Neural cell (in vitro differentiated cells): Measurements from ENCODE around the gene RNF181. TPM values are rescaled to one million over a fixed set of nuclear protein-coding genes. Genes with fewer than 3 reads are reported as not detected.

Experiments used
- H2AFZ ChIP-seq: fragments of 200-600, 300-800 bp; sonication (generic), shearing (Covaris generic); 2 replicates; pipeline ENCODE4 v1.6.0; 2014; ENCODE audit warnings: low read depth, mild to moderate bottlenecking, antibody characterized with exemption, low read length, moderate library complexity
- H3F3A ChIP-seq: fragments of 200-600 bp; shearing (Covaris generic); 2 replicates; pipeline ENCODE4 v1.6.1; 2016; ENCODE audit warnings: mild to moderate bottlenecking, moderate library complexity, mixed read lengths, antibody characterized with exemption, low read length; ENCODE audit not compliant: insufficient read depth, poor library complexity, severe bottlenecking
- H3K27ac ChIP-seq: fragments of 200-600, 300-800 bp; sonication (generic), shearing (Covaris generic); 2 replicates; pipeline ENCODE4 v1.5.1; 2014; ENCODE audit warnings: mild to moderate bottlenecking, low read length, moderate library complexity
- H3K27me3 ChIP-seq: fragments of 300-800, 200-600 bp; sonication (generic), shearing (Covaris generic); 2 replicates; pipeline ENCODE4 v1.6.0; 2014; ENCODE audit warnings: mild to moderate bottlenecking, low read depth, low read length, moderate library complexity; ENCODE audit not compliant: insufficient read depth
- H3K36me3 ChIP-seq: fragments of 300-800, 200-600 bp; sonication (generic), shearing (Covaris generic); 2 replicates; pipeline ENCODE4 v1.5.1; 2014; ENCODE audit warnings: mild to moderate bottlenecking, antibody characterized with exemption, low read length, moderate library complexity; ENCODE audit not compliant: insufficient read depth
- H3K4me2 ChIP-seq: fragments of 300-800, 200-600 bp; sonication (generic), shearing (Covaris generic); 2 replicates; pipeline ENCODE4 v1.6.0; 2014; ENCODE audit warnings: mild to moderate bottlenecking, low read length
- H3K4me3 ChIP-seq: fragments of 300-800, 200-600 bp; sonication (generic), shearing (Covaris generic); 2 replicates; pipeline ENCODE4 v1.5.1; 2014; ENCODE audit warnings: mild to moderate bottlenecking, low read length, moderate library complexity
- H3K79me2 ChIP-seq: fragments of 200-600 bp; shearing (Covaris generic); replicated peaks from 2 replicates; pipeline ENCODE4 v1.6.0; 2014; ENCODE audit warnings: mild to moderate bottlenecking, low read length, moderate library complexity; ENCODE audit not compliant: insufficient read depth
- H3K9ac ChIP-seq: fragments of 300-800, 200-600 bp; sonication (generic), shearing (Covaris generic); 2 replicates; pipeline ENCODE4 v1.6.1; 2016; ENCODE audit warnings: mild to moderate bottlenecking, low read length, mixed read lengths
- H3K9me2 ChIP-seq: fragments of 200-600 bp; shearing (Covaris generic); 2 replicates; pipeline ENCODE4 v1.6.1; 2016; ENCODE audit warnings: mild to moderate bottlenecking, low read length, mixed read lengths; ENCODE audit not compliant: insufficient read depth
- H3K9me3 ChIP-seq: fragments of 200-600, 300-800 bp; sonication (generic), shearing (Covaris generic); 2 replicates; pipeline ENCODE4 v1.6.1; 2016; ENCODE audit warnings: mild to moderate bottlenecking, mixed run types, low read length, moderate library complexity, mixed read lengths
- H4K20me1 ChIP-seq: fragments of 200-600 bp; shearing (Covaris generic); 2 replicates; pipeline ENCODE4 v1.6.1; 2016; ENCODE audit warnings: mild to moderate bottlenecking, mixed run types; ENCODE audit not compliant: insufficient read depth
- CTCF ChIP-seq: fragments of 450-650 bp; IDR thresholded peaks from 2 replicates; pipeline ENCODE4 v1.5.1; 2014; ENCODE audit warnings: antibody characterized with exemption, mild to moderate bottlenecking, moderate library complexity; ENCODE audit not compliant: poor library complexity, severe bottlenecking
- EP300 ChIP-seq: fragments of 450-650 bp; conservative IDR thresholded peaks from 2 replicates; pipeline ENCODE4 v1.6.1; 2014; ENCODE audit warnings: antibody characterized with exemption, mild to moderate bottlenecking, moderate library complexity; ENCODE audit not compliant: poor library complexity, severe bottlenecking
- EZH2 ChIP-seq: fragments of 200-600, 300-800 bp; shearing (Covaris generic), sonication (generic); IDR thresholded peaks from 2 replicates; pipeline ENCODE4 v1.6.1; 2014; ENCODE audit warnings: antibody characterized with exemption, low read length, borderline replicate concordance, mild to moderate bottlenecking; ENCODE audit not compliant: insufficient read depth, poor library complexity, severe bottlenecking
- MXI1 ChIP-seq: fragments of 450-650 bp; conservative IDR thresholded peaks from 2 replicates; pipeline ENCODE4 v1.6.1; 2014; ENCODE audit warnings: antibody characterized with exemption, mild to moderate bottlenecking; ENCODE audit not compliant: poor library complexity, severe bottlenecking
- POLR2AphosphoS5 ChIP-seq: IDR thresholded peaks from 2 replicates; pipeline ENCODE4 v1.6.1; 2012
- RAD21 ChIP-seq: fragments of 450-650 bp; conservative IDR thresholded peaks from 2 replicates; pipeline ENCODE4 v1.6.1; 2014; ENCODE audit warnings: antibody characterized with exemption, mild to moderate bottlenecking, moderate library complexity
- REST ChIP-seq: IDR thresholded peaks from 2 replicates; pipeline ENCODE4 v1.6.1; 2012; ENCODE audit warnings: borderline replicate concordance
- SMC3 ChIP-seq: fragments of 450-650 bp; conservative IDR thresholded peaks from 2 replicates; pipeline ENCODE4 v1.6.1; 2014; ENCODE audit warnings: antibody characterized with exemption, mild to moderate bottlenecking, moderate library complexity; ENCODE audit not compliant: poor library complexity
- TAF1 ChIP-seq: IDR thresholded peaks from 2 replicates; pipeline ENCODE4 v1.6.1; 2012; ENCODE audit warnings: low read depth
- polyA plus RNA-seq: library from polyadenylated mRNA; depleted of rRNA; stranded (reverse); fragments of >200 nt; gene quantifications from 2 replicates; pipeline ENCODE4 v1.2.3, GENCODE V29; 2014

The RNF181 gene
- polyA plus RNA-seq, 1 donor from 2014 or later, result 330 TPM

GRCh38 chr2:85589181-85589580, 6.4 kb upstream of the RNF181 start:
- Histone ChIP-seq H3K79me2 (no peaks in the 10 kb centered on the region), H3K27ac (no peak overlapping the region)
- TF ChIP-seq SMC3, result no peak
- no peak for TF ChIP-seq POLR2AphosphoS5
- TF ChIP-seq REST, result no peak
- TF ChIP-seq EZH2, result no peak
- no peak for TF ChIP-seq EP300
- no peak for TF ChIP-seq TAF1
- no peak for TF ChIP-seq RAD21
- no peak for TF ChIP-seq CTCF
- no peak for TF ChIP-seq MXI1

GRCh38 chr2:85589982-85590791, 5.4 kb upstream of the RNF181 start:
- Histone ChIP-seq H4K20me1 (no peaks in the 10 kb centered on the region), H3K27me3 (peaks cover 10% of the 10 kb centered on the region), H3K4me2 (no peak overlapping the region), H2AFZ (no peak overlapping the region), H3K9ac (no peak overlapping the region), H3F3A (no peaks in the 10 kb centered on the region), H3K27ac (no peak overlapping the region), H3K36me3 (no peaks in the 10 kb centered on the region), H3K79me2 (no peaks in the 10 kb centered on the region), H3K9me2 (no peaks in the 10 kb centered on the region), H3K4me3 (no peak overlapping the region), H3K9me3 (no peaks in the 10 kb centered on the region)
- TF ChIP-seq RAD21, result no peak
- TF ChIP-seq POLR2AphosphoS5, result no peak
- TF ChIP-seq SMC3, result no peak
- TF ChIP-seq EZH2, result no peak
- no peak for TF ChIP-seq EP300
- TF ChIP-seq TAF1, result no peak
- no peak for TF ChIP-seq MXI1
- no peak for TF ChIP-seq REST
- TF ChIP-seq CTCF, result no peak

More at GRCh38 chr2:85589181-85589580, 6.4 kb upstream of the RNF181 start:
- Histone ChIP-seq H3F3A (no peaks in the 10 kb centered on the region), H3K9me2 (no peaks in the 10 kb centered on the region), H4K20me1 (no peaks in the 10 kb centered on the region), H3K9ac (no peak overlapping the region), H3K27me3 (peaks cover 20% of the 10 kb centered on the region), H3K4me2 (no peak overlapping the region), H3K4me3 (no peak overlapping the region), H3K9me3 (no peaks in the 10 kb centered on the region), H3K36me3 (no peaks in the 10 kb centered on the region), H2AFZ (no peak overlapping the region)
